HCT116 (cell line): Measurements from ENCODE around the gene SLC1A3. TPM values are rescaled to one million over a fixed set of nuclear protein-coding genes. Genes with fewer than 3 reads are reported as not detected.

Source experiments
- ATAC-seq: fragments of 200-7000 bp; cut with Tn5 transposase; 2 replicates; pipeline ENCODE4 v1.9.1; 2020; ENCODE audit warnings: mild to moderate bottlenecking, moderate library complexity
- BruUV-seq: library from RNA; stranded (reverse); fragments of 400-500 nt; replicated peaks from 2 replicates; lab custom pipeline; 2021; lab: Mats Ljungman, UMichigan
- CTCF ChIA-PET: fragments of 300-600 bp; sonication (Branson Sonifier 250); formaldehyde crosslinking; loops from one replicate; lab custom pipeline; 2021; ENCODE audit warnings: antibody characterized with exemption; lab: Charles Lee
- POLR2A ChIA-PET: fragments of 300-600, 350-600 bp; sonication (Branson Sonifier 250); formaldehyde crosslinking; loops from one replicate; lab custom pipeline; 2021; ENCODE audit warnings: antibody characterized with exemption; lab: Charles Lee
- RAD21 ChIA-PET, 2 experiments: fragments of 300-600 bp; sonication (Branson Sonifier 250); formaldehyde crosslinking; loops; one replicate each; lab custom pipeline; 2023; ENCODE audit warnings: low total read pairs in 2 of 2; ENCODE audit not compliant: uncharacterized antibody in 2 of 2, unreplicated experiment in 2 of 2, low non-redundant PET in 1 of 2; lab: Charles Lee
- DNase-seq: peaks from one replicate; pipeline ENCODE4 v3.0.0-alpha.2; 2010; ENCODE audit warnings: low read depth, low spot score
- H2AFZ ChIP-seq: fragments of 200-600 bp; shearing (Covaris generic), sonication (generic); 2 replicates; pipeline ENCODE4 v1.6.1; 2017; ENCODE audit warnings: low read depth, mixed run types, mixed read lengths, antibody characterized with exemption, low read length; ENCODE audit not compliant: poor library complexity, severe bottlenecking
- H3K27ac ChIP-seq: 2 replicates; pipeline ENCODE4 v1.5.1; 2012; ENCODE audit warnings: low read depth, low read length
- H3K27me3 ChIP-seq: fragments of 200-600 bp; sonication (generic); 2 replicates; pipeline ENCODE4 v1.6.1; 2016; ENCODE audit warnings: mixed run types, low read length, mixed read lengths; ENCODE audit not compliant: insufficient read depth
- H3K36me3 ChIP-seq, 2 experiments: fragments of 200-500 bp in 1 of 2; fragments of 200-600 bp in 1 of 2; sonication (Bioruptor generic) in 1 of 2; sonication (generic) in 1 of 2; 2 replicates each; pipeline versions ENCODE4 v1.5.1 to v1.6.1; 2014 to 2016; ENCODE audit warnings: low read length in 2 of 2, inconsistent platforms in 1 of 2, mixed read lengths in 1 of 2, mixed run types in 1 of 2; ENCODE audit not compliant: insufficient read depth in 2 of 2, control insufficient read depth in 1 of 2
- H3K4me1 ChIP-seq, 2 experiments: fragments of 200-600 bp in 1 of 2; sonication (generic) in 1 of 2; 2 replicates each; pipeline versions ENCODE4 v1.5.1 to v1.6.1; 2012 to 2017; ENCODE audit warnings: low read length in 2 of 2, inconsistent platforms in 1 of 2, mild to moderate bottlenecking in 1 of 2, mixed read lengths in 1 of 2, mixed run types in 1 of 2, moderate library complexity in 1 of 2; ENCODE audit not compliant: insufficient read depth in 2 of 2, control insufficient read depth in 1 of 2
- H3K4me2 ChIP-seq: fragments of 200-600 bp; sonication (generic); 2 replicates; pipeline ENCODE4 v1.6.1; 2017; ENCODE audit warnings: mixed run types, low read length, mixed read lengths
- H3K4me3 ChIP-seq, 2 experiments: fragments of 200-600 bp in 1 of 2; sonication (generic) in 1 of 2; replicated peaks in 1 of 2; 2 replicates each; pipeline ENCODE4 v1.5.1; 2011 to 2016; ENCODE audit warnings: low read length in 2 of 2, control low read depth in 1 of 2, low read depth in 1 of 2, mild to moderate bottlenecking in 1 of 2, mixed read lengths in 1 of 2, mixed run types in 1 of 2
- H3K79me2 ChIP-seq: fragments of 200-600 bp; sonication (generic); 2 replicates; pipeline ENCODE4 v1.6.1; 2017; ENCODE audit warnings: mild to moderate bottlenecking, mixed run types, low read length, moderate library complexity, mixed read lengths; ENCODE audit not compliant: insufficient read depth
- H3K9ac ChIP-seq: fragments of 200-600 bp; sonication (generic); 2 replicates; pipeline ENCODE4 v1.6.1; 2016; ENCODE audit warnings: low read length, mixed read lengths
- H3K9me2 ChIP-seq: fragments of 200-600 bp; sonication (generic), shearing (Covaris generic); 2 replicates; pipeline ENCODE4 v1.6.1; 2017; ENCODE audit warnings: mixed run types, mild to moderate bottlenecking, moderate library complexity; ENCODE audit not compliant: insufficient read depth
- H3K9me3 ChIP-seq, 2 experiments: fragments of 200-500 bp in 1 of 2; fragments of 200-600 bp in 1 of 2; sonication (Bioruptor generic) in 1 of 2; sonication (generic) in 1 of 2; 2 replicates each; pipeline ENCODE4 v1.6.1; 2014 to 2017; ENCODE audit warnings: low read length in 2 of 2, mixed read lengths in 2 of 2, inconsistent platforms in 1 of 2, low read depth in 1 of 2, mild to moderate bottlenecking in 1 of 2, mixed run types in 1 of 2, moderate library complexity in 1 of 2; ENCODE audit not compliant: control insufficient read depth in 1 of 2, insufficient read depth in 1 of 2
- H4K20me1 ChIP-seq: fragments of 200-600 bp; sonication (generic), shearing (Covaris generic); 2 replicates; pipeline ENCODE4 v1.6.1; 2017; ENCODE audit warnings: mixed run types, mild to moderate bottlenecking, moderate library complexity; ENCODE audit not compliant: insufficient read depth
- ELF1 ChIP-seq: IDR thresholded peaks from 2 replicates; pipeline ENCODE4 v1.6.1; 2012; ENCODE audit warnings: low read depth, borderline replicate concordance
- EZH2phosphoT487 ChIP-seq: fragments of 200-600 bp; IDR thresholded peaks from 2 replicates; pipeline ENCODE4 v1.6.1; 2018; ENCODE audit warnings: antibody characterized with exemption, borderline replicate concordance
- FOSL1 ChIP-seq: IDR thresholded peaks from 2 replicates; pipeline ENCODE4 v1.6.1; 2012; ENCODE audit warnings: low read depth
- POLR2A ChIP-seq: IDR thresholded peaks from 2 replicates; pipeline ENCODE4 v1.7.0; 2011; ENCODE audit warnings: borderline replicate concordance; ENCODE audit not compliant: insufficient read depth, insufficient read length; ENCODE audit errors: extremely low read depth
- SIN3A ChIP-seq: IDR thresholded peaks from 2 replicates; pipeline ENCODE4 v1.6.1; 2012; ENCODE audit warnings: low read depth
- SRF ChIP-seq: IDR thresholded peaks from 2 replicates; pipeline ENCODE4 v1.6.1; 2012; ENCODE audit warnings: low read depth
- ZBTB33 ChIP-seq: IDR thresholded peaks from 2 replicates; pipeline ENCODE4 v1.6.1; 2011; ENCODE audit warnings: mild to moderate bottlenecking, low read length, moderate library complexity; ENCODE audit not compliant: insufficient replicate concordance; ENCODE audit errors: extremely low read depth
- ZNF274 ChIP-seq: fragments of 200-500 bp; sonication (Bioruptor generic); IDR thresholded peaks from 2 replicates; pipeline ENCODE4 v1.6.1; 2014; ENCODE audit warnings: mild to moderate bottlenecking, low read depth, low read length, inconsistent platforms
- intact Hi-C: fragments of 100-400 bp; cut with micrococcal nuclease; formaldehyde crosslinking; loops from 2 replicates; pipeline ENCODE4 v1.10.0; 2022
- total RNA-seq: library from RNA; stranded (reverse); gene quantifications from one replicate; pipeline ENCODE4 v1.2.1, GENCODE V29; 2021; ENCODE audit not compliant: unreplicated experiment
- TF ChIP-seq, protein P1 (sequence below): IDR thresholded peaks from 2 replicates; pipeline ENCODE4 v1.6.1; 2012; ENCODE audit warnings: low read depth

SLC1A3 gene
- total RNA-seq, 1 experiment from 2014 or later = 12.9 TPM

- POLR2A ChIA-PET = no interaction called here
- Histone ChIP-seq H3K9me3 (no peaks in the 10 kb centered on the region), H2AFZ (no peak overlapping the region)
Measured at GRCh38 chr5:36569491-36569890, 36.9 kb upstream of the SLC1A3 start.

More at GRCh38 chr5:36569491-36569890, 36.9 kb upstream of the SLC1A3 start:
- peaks cover 0 to 7% of the 10 kb centered on the region in 2 experiments; a peak in 3 of 4 replicates for H3K4me1 ChIP-seq
- H3K36me3 ChIP-seq = no peaks in the 10 kb centered on the region
- ChIA-PET RAD21 (no interaction called here), CTCF (no interaction called here)
- H3K27me3 ChIP-seq = no peaks in the 10 kb centered on the region
- no peaks in the 10 kb centered on the region for H4K20me1 ChIP-seq
- DNase-seq (no peak), ATAC-seq (no peak)
- no peak for TF ChIP-seq EZH2phosphoT487
- no peak for TF ChIP-seq ZNF274
- no peak for TF ChIP-seq ELF1
- TF ChIP-seq ZBTB33 = no peak
- TF ChIP-seq POLR2A = no peak
- TF ChIP-seq SIN3A = no peak
- TF ChIP-seq, protein P1, sequence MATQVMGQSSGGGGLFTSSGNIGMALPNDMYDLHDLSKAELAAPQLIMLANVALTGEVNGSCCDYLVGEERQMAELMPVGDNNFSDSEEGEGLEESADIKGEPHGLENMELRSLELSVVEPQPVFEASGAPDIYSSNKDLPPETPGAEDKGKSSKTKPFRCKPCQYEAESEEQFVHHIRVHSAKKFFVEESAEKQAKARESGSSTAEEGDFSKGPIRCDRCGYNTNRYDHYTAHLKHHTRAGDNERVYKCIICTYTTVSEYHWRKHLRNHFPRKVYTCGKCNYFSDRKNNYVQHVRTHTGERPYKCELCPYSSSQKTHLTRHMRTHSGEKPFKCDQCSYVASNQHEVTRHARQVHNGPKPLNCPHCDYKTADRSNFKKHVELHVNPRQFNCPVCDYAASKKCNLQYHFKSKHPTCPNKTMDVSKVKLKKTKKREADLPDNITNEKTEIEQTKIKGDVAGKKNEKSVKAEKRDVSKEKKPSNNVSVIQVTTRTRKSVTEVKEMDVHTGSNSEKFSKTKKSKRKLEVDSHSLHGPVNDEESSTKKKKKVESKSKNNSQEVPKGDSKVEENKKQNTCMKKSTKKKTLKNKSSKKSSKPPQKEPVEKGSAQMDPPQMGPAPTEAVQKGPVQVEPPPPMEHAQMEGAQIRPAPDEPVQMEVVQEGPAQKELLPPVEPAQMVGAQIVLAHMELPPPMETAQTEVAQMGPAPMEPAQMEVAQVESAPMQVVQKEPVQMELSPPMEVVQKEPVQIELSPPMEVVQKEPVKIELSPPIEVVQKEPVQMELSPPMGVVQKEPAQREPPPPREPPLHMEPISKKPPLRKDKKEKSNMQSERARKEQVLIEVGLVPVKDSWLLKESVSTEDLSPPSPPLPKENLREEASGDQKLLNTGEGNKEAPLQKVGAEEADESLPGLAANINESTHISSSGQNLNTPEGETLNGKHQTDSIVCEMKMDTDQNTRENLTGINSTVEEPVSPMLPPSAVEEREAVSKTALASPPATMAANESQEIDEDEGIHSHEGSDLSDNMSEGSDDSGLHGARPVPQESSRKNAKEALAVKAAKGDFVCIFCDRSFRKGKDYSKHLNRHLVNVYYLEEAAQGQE = no peak
- TF ChIP-seq FOSL1 = no peak
- no peak for TF ChIP-seq SRF
- H3K4me2 ChIP-seq = no peak overlapping the region
- no peak overlapping the region for H3K27ac ChIP-seq
- intact Hi-C loops = no loop called here
- no TSS peak for BruUV-seq
- no peak overlapping the region for H3K4me3 ChIP-seq
- H3K9me2 ChIP-seq = no peaks in the 10 kb centered on the region
- no peaks in the 10 kb centered on the region for H3K79me2 ChIP-seq
- no peak overlapping the region for H3K9ac ChIP-seq
